NCI-H1092 (cell line): ENCODE measurements around the gene VKORC1L1.
"Not testable (repeated sequence)": the region's sequence is repeated elsewhere in the genome, so short reads cannot be mapped to it uniquely, and the experiment has no call there.

Source experiments
- DNase-seq: peaks from one replicate; lab custom pipeline; 2025; lab: John Stamatoyannopoulos, UW

Gene VKORC1L1

GRCh38 chr7:65884983-65885382 lies 12.1 kb downstream of the VKORC1L1 start:
- DNase-seq = not testable (repeated sequence)

- DNase-seq = not testable (repeated sequence)
Measured at GRCh38 chr7:65885533-65885932, 12.7 kb downstream of the VKORC1L1 start.

GRCh38 chr7:65888434-65889156 lies 15.7 kb downstream of the VKORC1L1 start:
- DNase-seq = not testable (repeated sequence)

GRCh38 chr7:65889722-65890121 lies 16.8 kb downstream of the VKORC1L1 start:
- DNase-seq = not testable (repeated sequence)

GRCh38 chr7:65892161-65892560 lies 19.3 kb downstream of the VKORC1L1 start:
- no peak for DNase-seq

GRCh38 chr7:65892835-65893234 lies 20.0 kb downstream of the VKORC1L1 start:
- DNase-seq = no peak

- no peak for DNase-seq
Measured at GRCh38 chr7:65896279-65896870, 23.5 kb downstream of the VKORC1L1 start.

- not testable (repeated sequence) for DNase-seq
Measured at GRCh38 chr7:65897289-65897688, 24.4 kb downstream of the VKORC1L1 start.

- DNase-seq = not testable (repeated sequence)
Measured at GRCh38 chr7:65898677-65899447, 26.0 kb downstream of the VKORC1L1 start.

- no peak for DNase-seq
Measured at GRCh38 chr7:65902306-65902705, 29.4 kb downstream of the VKORC1L1 start.

- DNase-seq = no peak
Measured at GRCh38 chr7:65907501-65908198, 34.8 kb downstream of the VKORC1L1 start.

- no peak for DNase-seq
Measured at GRCh38 chr7:65910237-65910636, 37.4 kb downstream of the VKORC1L1 start.

GRCh38 chr7:65912237-65912636 lies 39.4 kb downstream of the VKORC1L1 start:
- DNase-seq = no peak

GRCh38 chr7:65915921-65916657 lies 43.2 kb downstream of the VKORC1L1 start:
- no peak for DNase-seq

GRCh38 chr7:65923316-65923715 lies 50.4 kb downstream of the VKORC1L1 start:
- no peak for DNase-seq

- no peak for DNase-seq
Measured at GRCh38 chr7:65924193-65924592, 51.3 kb downstream of the VKORC1L1 start.

GRCh38 chr7:65925040-65925439 lies 52.2 kb downstream of the VKORC1L1 start:
- no peak for DNase-seq

GRCh38 chr7:65926588-65926987 lies 53.7 kb downstream of the VKORC1L1 start:
- DNase-seq = no peak

- no peak for DNase-seq
Measured at GRCh38 chr7:65927489-65928448, 54.9 kb downstream of the VKORC1L1 start.

GRCh38 chr7:65931685-65932084 lies 58.8 kb downstream of the VKORC1L1 start:
- DNase-seq = no peak
